T-helper 17 cell (primary cell): Measurements from ENCODE around the gene INPP5A. TPM values are rescaled to one million over a fixed set of nuclear protein-coding genes. Genes with fewer than 3 reads are reported as not detected.
A peak's percentile ranks its signal among the peaks of the same experiment; 100 is the strongest.

Source experiments
- ATAC-seq: fragments of 150-1000 bp; cut with Tn5 transposase; 2 replicates; pipeline ENCODE4 v1.10.0; 2021; ENCODE audit warnings: mild to moderate bottlenecking, moderate library complexity
- DNase-seq, 3 donors: peaks; one replicate each; pipeline versions ENCODE4 v3.0.0 to v3.0.0-alpha.2; 2020 to 2021
- H3K9me3 ChIP-seq: one replicate; pipeline ENCODE4 v1.7.0; 2013; ENCODE audit warnings: low read length, mild to moderate bottlenecking; ENCODE audit not compliant: control insufficient read depth, poor library complexity, severe bottlenecking
- H3K27ac Mint-ChIP-seq: one replicate; pipeline ENCODE4 v1.8.0; 2022; ENCODE audit warnings: mild to moderate bottlenecking, moderate library complexity, mixed read lengths
- H3K27me3 Mint-ChIP-seq: one replicate; pipeline ENCODE4 v1.8.0; 2022; ENCODE audit warnings: mixed read lengths
- H3K36me3 Mint-ChIP-seq: one replicate; pipeline ENCODE4 v1.8.0; 2022; ENCODE audit warnings: low read depth, mixed read lengths
- H3K4me1 Mint-ChIP-seq: one replicate; pipeline ENCODE4 v1.8.0; 2022; ENCODE audit warnings: mild to moderate bottlenecking, mixed read lengths
- H3K4me3 Mint-ChIP-seq: one replicate; pipeline ENCODE4 v1.8.0; 2022; ENCODE audit warnings: mild to moderate bottlenecking, moderate library complexity, mixed read lengths
- total RNA-seq, 4 donors: library from RNA in 2 of 4; stranded (reverse) in 2 of 4; gene quantifications; one replicate each; pipeline ENCODE4 v1.2.3 and lab custom pipeline; 2022 to 2026

The INPP5A gene
- total RNA-seq, 2 donors from 2014 or later = 17.6 to 24.7 TPM

DNA sequence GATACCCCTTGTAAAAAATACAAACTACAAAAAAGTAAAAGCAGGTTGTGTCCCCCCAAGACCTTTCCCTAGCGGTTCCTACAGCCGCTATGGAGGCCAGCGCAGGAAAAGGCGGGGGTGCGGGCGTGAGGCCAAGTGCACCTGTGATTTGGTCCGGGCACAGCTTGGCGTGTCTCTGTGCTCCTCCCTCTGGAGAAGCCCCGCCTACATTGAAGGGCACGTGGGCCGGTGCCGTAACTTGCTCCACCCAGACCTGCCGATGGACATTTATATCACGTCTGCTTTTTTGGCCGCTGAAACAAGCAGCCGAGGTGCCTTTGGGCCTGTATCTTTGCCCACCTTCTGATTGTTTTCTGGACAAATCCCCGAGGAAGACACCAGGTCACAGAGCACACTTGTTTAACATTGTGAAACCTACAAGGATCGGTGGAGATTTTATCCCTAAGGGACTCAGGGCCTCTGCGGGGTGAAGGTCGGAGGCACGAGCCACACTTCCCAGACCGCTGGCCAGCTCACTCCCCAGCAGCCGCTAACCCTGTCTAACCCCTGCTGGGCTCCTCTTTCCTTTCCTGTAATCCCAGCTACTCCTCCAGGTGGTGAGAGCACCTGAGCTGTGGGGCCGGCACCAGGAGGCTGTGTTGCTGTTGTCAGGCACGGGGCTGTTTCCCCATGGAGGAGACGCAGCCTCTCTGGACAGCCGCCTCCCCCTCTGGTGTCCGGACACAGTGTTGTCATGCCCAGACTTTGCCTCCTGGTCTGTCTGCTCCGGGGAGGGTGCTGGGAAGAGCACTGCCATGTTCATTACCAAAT lies 18.8 kb upstream of the INPP5A start:
- H3K9me3 ChIP-seq = no peaks in the 10 kb centered on the region
- no peak overlapping the region for H3K27ac Mint-ChIP-seq
- no peak overlapping the region for H3K4me3 Mint-ChIP-seq
- no peaks in the 10 kb centered on the region for H3K4me1 Mint-ChIP-seq
- DNase-seq = peak in 1 of 3 donors; percentile 0
- no peaks in the 10 kb centered on the region for H3K36me3 Mint-ChIP-seq
- ATAC-seq = no peak
- peaks cover 28% of the 10 kb centered on the region for H3K27me3 Mint-ChIP-seq

DNA sequence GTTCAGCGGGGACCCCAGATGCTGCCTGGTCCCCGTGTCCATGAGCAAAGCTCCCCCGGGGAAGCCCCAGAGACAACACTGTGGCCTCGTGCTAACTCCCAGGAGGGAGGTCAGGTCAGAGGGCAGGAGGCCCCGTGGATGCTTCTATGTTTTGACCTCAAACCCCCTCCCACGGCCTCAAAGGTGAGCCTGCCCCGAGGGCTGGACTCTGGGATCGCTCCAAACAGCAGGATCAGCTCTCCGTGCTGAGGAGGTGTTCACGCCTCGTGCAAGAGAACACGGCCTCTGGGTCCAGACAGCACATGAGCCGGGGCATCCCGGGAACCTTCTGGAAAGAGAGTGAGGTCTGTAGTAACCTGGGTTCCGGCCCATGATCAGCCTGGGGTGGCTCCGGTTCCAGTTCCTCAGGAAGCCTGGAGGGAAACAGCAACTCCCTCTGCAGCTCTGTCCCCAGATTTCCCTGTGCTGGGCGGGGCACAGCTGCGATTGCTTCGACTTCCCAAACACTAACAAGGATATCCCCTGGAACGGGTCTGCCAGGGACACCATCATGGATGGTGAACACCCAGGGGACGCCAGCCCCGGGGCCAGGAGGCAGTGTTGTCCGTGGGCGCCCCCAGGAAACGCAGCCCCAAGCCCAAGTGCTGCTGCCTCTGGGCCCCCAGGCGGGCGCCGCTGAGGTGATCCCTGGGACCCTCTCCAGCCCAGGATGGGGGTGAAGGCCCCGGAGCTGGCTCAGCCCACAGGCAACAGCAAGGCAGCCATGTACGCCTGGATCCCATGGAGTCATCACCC lies 18.0 kb upstream of the INPP5A start:
- Mint-ChIP-seq H3K4me3 (no peak overlapping the region), H3K27me3 (peaks cover 35% of the 10 kb centered on the region), H3K36me3 (no peaks in the 10 kb centered on the region), H3K27ac (no peak overlapping the region), H3K4me1 (no peaks in the 10 kb centered on the region)
- no peaks in the 10 kb centered on the region for H3K9me3 ChIP-seq
- ATAC-seq (no peak), DNase-seq (peak in 1 of 3 donors; percentile 1)

DNA sequence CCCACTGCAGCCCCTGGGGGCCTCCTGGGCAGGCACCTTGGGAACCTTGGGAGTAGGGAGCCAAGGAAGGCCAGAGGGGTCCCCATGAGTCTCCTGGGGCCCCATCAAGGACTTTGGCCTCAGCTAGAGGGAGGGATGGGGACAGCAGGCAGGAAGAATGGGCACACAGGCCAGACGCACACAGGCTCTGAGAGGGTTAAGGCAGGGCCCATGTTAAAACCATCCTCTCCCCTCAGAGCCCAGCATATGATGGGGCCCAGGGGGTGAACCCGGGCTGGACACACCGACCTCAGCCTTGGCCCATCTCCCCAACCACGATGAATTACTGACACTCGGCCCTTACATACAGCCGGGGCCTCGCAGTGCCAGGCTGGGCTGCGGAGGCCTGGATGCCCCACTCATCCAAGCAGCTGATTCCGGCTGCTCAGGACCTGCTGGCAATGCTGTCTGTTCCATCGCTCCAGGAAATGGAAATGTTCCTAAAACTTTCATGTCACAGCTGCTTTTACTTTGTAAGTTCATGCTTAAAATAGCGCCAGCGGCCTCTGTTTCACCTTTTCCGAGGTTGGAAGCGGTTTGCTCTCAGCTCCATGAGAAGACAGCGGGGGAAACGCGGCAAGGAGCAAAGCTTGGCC lies 17.3 kb upstream of the INPP5A start:
- ATAC-seq (no peak), DNase-seq (peak in 1 of 3 donors; percentile 1)
- H3K27ac Mint-ChIP-seq = no peak overlapping the region

DNA sequence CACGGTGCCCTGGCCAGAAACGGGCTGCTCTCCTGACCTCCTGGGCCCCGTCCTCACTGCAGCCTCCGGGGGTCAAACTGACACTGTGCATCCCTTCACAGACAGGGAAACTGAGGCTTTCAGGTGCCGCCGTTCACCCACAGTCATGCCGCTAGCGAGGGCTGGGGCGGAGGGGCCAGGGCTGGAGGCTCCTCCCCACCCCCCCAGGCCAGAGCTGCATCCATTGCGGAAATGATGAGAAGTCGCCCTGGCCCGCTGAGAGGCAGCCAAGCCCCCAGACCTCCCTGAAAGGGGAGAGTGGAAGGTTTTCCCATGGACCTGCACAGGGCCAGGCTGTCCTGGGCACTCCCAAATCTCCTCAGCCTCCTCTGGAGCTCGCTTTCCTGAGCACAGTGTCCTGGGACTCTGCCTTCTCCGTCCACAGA lies 16.5 kb upstream of the INPP5A start:
- Mint-ChIP-seq H3K36me3 (no peaks in the 10 kb centered on the region), H3K27ac (no peak overlapping the region), H3K4me1 (no peaks in the 10 kb centered on the region), H3K27me3 (peaks cover 35% of the 10 kb centered on the region), H3K4me3 (no peak overlapping the region)
- DNase-seq = no peak
- no peaks in the 10 kb centered on the region for H3K9me3 ChIP-seq
- no peak for ATAC-seq

More for the DNA sequence above, 17.3 kb upstream of the INPP5A start:
- H3K4me1 Mint-ChIP-seq = no peaks in the 10 kb centered on the region
- peaks cover 35% of the 10 kb centered on the region for H3K27me3 Mint-ChIP-seq
- no peaks in the 10 kb centered on the region for H3K9me3 ChIP-seq
- H3K4me3 Mint-ChIP-seq = no peak overlapping the region
- no peaks in the 10 kb centered on the region for H3K36me3 Mint-ChIP-seq

DNA sequence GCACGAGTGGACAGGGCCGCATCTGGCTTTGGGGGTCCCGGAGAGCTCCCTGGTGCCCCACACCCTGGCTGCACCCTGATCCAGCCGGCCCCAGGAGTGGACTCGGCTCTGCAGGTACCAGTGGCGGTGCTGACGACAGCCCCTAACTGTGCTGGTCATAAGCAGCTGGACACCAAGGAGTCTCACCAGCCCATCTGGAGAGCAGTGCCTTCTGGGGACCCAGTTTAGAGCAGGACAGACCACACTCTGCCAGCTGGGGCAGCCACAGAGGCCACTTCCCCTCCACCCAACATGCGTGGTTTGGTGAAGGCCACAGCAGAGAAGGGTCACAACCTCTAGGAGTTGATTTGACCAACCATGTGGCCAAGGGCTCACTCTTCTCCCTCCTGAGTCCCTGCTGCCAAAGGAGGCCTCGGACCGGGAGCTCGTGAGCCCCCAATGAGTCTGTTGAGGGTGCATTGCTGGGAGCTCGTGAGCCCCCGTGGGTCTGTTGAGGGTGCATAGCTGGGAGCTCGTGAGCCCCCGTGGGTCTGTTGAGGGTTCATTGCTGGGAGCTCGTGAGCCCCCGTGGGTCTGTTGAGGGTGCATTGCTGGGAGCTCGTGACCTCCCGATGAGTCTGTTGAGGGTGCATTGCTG lies 16.0 kb upstream of the INPP5A start:
- Mint-ChIP-seq H3K27me3 (peaks cover 35% of the 10 kb centered on the region), H3K4me3 (no peak overlapping the region), H3K4me1 (no peaks in the 10 kb centered on the region), H3K36me3 (no peaks in the 10 kb centered on the region), H3K27ac (no peak overlapping the region)
- ATAC-seq (no peak), DNase-seq (no peak)
- no peaks in the 10 kb centered on the region for H3K9me3 ChIP-seq

DNA sequence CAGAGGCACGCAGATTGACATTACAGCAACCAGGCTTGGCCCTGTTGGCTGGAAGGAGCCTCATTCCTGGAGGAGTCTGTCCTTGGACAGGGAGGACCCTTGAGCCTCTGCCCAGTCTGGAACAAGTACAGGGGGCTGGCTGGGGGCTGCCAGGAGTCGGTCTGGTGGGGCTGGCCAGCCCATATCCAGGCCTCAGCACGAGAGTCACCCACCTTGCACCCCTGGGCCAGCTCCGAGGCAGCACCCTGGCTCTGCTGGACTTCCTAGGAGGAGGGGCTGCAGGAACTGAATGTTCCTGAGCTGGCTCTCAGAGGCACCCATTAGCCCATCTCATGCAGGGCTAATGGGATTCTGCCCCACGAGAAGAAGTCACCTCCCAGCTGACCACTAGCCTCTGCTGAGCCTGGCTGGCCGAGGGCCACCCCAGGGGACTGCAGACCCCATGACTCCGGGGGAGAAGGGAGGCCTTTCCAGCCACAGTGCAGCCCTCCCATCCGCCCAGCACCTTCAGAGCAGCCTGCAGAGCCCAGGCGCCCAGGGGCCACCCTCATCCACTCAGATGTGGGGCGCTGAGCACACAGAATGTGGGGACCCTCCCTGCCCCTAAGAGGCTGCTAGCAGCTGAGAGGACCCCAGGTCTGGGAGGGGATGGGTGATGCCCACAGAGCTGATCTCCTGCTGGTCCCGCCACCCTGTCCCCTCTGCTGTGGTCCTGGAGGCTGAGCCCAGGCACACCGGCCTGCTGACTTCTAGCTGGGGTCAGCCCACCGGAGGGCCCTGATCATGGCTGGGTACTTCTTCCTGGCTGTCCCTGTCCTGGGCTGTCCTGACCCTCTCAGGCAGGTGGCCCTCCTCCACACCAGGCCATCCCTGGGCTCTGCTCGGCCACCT lies 14.8 kb upstream of the INPP5A start:
- peaks cover 35% of the 10 kb centered on the region for H3K27me3 Mint-ChIP-seq
- H3K9me3 ChIP-seq = no peaks in the 10 kb centered on the region
- no peaks in the 10 kb centered on the region for H3K4me1 Mint-ChIP-seq
- DNase-seq = no peak
- no peak overlapping the region for H3K4me3 Mint-ChIP-seq
- H3K36me3 Mint-ChIP-seq = no peaks in the 10 kb centered on the region
- H3K27ac Mint-ChIP-seq = no peak overlapping the region
- no peak for ATAC-seq

DNA sequence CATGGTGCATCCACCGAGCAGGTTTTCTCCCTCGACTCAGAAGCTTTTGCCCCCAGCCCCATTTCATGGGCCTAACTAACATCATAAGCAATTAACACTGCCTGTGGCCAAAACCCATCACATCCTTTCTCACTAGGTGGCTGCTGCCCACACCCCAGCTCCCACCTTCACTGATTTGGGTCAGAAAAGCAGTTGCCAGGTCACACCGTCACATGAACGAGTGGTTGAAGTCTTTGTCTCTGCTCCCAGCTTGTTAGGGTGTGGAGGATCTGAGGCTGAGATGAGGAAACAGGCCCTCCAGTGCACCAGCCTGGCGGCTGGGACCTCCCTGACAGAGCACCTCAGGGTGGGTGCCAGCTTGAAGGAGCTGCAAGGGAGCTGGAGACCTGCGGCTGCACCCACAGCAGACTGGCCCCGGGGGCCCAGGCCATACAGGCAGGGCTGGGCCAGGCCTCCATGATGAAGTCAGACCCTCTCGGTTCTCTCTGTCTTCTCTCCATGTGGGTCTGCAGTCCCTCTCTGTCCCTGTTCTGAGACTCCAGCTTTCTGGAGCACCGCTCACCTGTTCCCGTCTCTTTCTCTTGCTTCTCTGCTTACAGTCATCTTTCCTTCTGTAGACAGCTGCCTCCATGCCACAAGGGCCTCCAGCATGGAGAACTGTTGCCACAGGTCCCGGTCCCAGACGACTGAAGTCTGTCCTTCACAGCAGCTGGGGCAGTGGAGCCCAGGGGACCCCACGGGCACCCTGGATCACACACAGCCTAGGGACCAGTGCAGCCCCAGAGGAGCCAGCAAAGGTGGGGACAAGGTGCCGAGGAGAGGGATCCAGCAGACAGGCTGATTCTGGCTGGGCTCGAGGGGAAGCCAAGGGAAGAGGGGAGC lies 13.8 kb upstream of the INPP5A start:
- H3K27me3 Mint-ChIP-seq = peaks cover 30% of the 10 kb centered on the region
- no peak for DNase-seq
- H3K36me3 Mint-ChIP-seq = no peaks in the 10 kb centered on the region

DNA sequence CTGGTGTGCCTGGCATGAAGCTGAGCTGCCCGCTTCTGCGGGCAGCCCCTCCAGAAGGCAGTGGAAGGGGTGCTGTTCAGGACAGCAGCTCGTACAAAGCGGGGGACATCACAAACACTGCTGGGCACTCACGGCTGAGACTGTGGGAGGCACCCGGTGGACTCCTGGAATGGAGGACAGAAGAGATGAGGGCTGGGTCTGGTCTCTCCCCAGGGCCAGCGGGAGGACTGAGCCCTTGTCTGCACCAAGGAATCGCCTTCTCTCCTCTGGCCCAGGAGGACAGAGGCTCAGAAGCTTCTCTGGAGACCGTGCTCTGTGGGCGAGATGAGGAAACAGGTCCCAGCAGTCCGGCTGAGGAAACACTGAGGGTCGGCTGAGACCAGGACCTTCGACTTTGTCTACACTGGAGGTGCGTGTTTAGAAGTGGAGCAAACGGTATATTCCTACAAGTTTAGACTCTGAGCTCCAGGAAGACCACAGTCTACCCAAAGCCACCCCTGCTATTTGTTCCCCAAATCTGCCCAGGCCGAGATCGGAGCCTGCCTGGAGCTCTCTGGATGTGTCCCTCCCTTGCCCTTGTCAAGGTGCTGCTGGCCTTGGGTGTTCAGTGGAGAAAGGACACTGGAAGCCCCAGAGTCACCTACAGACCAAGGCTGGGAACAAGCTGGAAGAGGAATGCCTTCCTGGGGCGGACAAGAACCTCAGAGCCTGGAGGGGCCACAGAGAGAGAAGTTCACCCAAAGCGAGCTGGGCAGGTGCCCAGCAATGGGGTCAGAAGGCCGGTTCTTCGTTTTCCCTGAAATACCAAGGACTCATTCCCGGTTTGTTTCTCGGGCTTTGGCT lies 12.9 kb upstream of the INPP5A start:
- Mint-ChIP-seq H3K4me1 (no peaks in the 10 kb centered on the region), H3K36me3 (no peaks in the 10 kb centered on the region), H3K27me3 (peaks cover 23% of the 10 kb centered on the region), H3K27ac (peak overlapping the region; percentile 59), H3K4me3 (no peak overlapping the region)
- DNase-seq (no peak), ATAC-seq (no peak)
- no peaks in the 10 kb centered on the region for H3K9me3 ChIP-seq

More for the DNA sequence above, 13.8 kb upstream of the INPP5A start:
- H3K4me1 Mint-ChIP-seq = no peaks in the 10 kb centered on the region
- no peaks in the 10 kb centered on the region for H3K9me3 ChIP-seq
- ATAC-seq = no peak
- H3K27ac Mint-ChIP-seq = peak overlapping the region; percentile 59
- no peak overlapping the region for H3K4me3 Mint-ChIP-seq

DNA sequence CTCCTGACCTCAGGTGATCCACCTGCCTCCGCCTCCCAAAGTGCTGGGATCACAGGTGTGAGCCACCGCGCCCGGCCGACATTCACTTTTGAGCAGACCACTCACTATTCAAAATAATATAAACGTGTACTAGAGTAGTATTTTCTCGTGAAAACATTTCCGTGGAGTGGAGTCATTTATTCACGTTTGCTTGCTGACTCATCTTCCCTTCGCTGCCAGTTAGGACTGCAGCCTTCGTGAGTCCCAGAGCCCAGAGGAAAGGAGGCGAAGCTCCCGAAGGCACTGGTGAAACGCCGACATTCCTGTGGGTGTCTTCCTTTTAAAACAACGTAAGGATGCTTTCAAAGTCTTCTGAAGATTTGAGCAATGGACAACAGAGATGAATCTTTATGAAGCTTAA lies 10.9 kb upstream of the INPP5A start:
- no peak for DNase-seq
- no peak for ATAC-seq
- H3K9me3 ChIP-seq = peaks cover 4% of the 10 kb centered on the region
- no peaks in the 10 kb centered on the region for H3K4me1 Mint-ChIP-seq
- no peaks in the 10 kb centered on the region for H3K36me3 Mint-ChIP-seq
- H3K4me3 Mint-ChIP-seq = no peak overlapping the region
- H3K27me3 Mint-ChIP-seq = peaks cover 21% of the 10 kb centered on the region
- no peak overlapping the region for H3K27ac Mint-ChIP-seq

DNA sequence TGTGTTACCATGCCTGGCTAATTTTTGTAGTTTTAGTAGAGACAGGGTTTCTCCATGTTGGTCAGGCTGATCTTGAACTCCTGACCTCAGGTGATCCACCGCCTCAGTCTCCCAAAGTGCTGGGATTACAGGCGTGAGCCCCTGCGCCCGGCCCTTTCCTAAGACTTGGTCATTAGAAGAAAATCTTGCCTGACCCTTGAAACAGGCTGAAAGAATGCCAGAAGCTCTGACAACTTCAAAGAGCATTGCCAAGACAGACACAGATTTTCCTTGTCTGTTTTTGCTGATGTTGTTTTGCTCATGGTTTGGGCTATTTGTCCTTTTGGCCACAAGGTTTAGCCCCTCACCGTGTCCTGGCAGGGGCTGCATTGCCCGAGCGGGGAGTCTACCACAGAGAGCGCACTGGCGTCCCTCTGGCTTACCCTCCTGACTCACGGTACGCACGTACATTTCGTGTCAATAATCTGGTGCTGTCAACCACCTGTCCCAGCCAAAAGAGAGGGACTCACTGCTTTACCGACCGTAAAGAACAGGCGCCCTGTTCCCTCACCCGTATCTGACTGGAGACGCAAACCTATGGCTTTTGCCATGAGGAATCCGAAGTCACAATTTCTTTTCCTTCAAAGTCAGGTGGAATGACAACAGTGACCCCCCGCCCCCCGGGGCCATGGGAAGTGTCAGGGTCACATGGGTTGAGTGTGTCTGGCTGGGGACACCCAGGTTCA lies 10.1 kb upstream of the INPP5A start:
- Mint-ChIP-seq H3K27ac (no peak overlapping the region), H3K36me3 (no peaks in the 10 kb centered on the region), H3K4me1 (no peaks in the 10 kb centered on the region), H3K4me3 (no peak overlapping the region), H3K27me3 (peaks cover 15% of the 10 kb centered on the region)
- DNase-seq (no peak), ATAC-seq (no peak)
- peaks cover 4% of the 10 kb centered on the region for H3K9me3 ChIP-seq
